ENCODE results near the gene PRLR.

- TF ChIP-seq SMC3 (conservative IDR thresholded peaks at IDR 0.05; ENCODE audit: poor library complexity): no peak
- no peak for TF ChIP-seq EP300 (conservative IDR thresholded peaks at IDR 0.05; ENCODE audit: poor library complexity, severe bottlenecking)
- no peak for TF ChIP-seq CTCF (IDR thresholded peaks at IDR 0.05; ENCODE audit: poor library complexity, severe bottlenecking)
- no peak for TF ChIP-seq EZH2 (IDR thresholded peaks at IDR 0.05; ENCODE audit: borderline replicate concordance, insufficient read depth, low read length, poor library complexity, severe bottlenecking)
These were observed 17.9 kb downstream of the PRLR start for GRCh38 chr5:35212122-35212982.

Data from neural cell (in vitro differentiated cells).